SH-SY5Y (cell line): ENCODE results near the gene DOCK3.

ENCODE experiments used
- GATA2 ChIP-seq: IDR thresholded peaks from 2 replicates; pipeline ENCODE4 v1.6.1; 2011; ENCODE audit warnings: mild to moderate bottlenecking, low read depth, low read length
- GATA3 ChIP-seq: IDR thresholded peaks from 2 replicates; pipeline ENCODE4 v1.6.1; 2011; ENCODE audit warnings: low read depth, mild to moderate bottlenecking, low read length, moderate library complexity

DNA sequence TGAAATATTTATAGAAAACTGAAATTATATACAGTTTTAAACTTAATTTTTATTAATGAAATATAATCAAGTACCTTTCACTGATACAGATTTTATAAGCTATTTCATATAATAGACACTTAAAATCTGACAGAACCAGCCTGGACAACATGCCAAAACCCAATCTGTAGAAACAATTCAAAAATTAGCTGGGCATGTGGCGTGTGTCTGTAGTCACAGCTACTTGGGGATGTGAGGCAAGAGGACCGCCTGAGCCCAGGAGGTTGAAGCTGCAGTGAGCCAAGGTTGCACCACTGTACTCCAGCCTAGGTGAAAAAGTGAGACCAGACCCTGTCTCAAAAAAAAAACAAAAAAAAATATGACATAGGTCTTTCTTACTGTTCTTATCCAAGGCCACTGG is 472.1 kb downstream of the DOCK3 start:
- no peak for TF ChIP-seq GATA2
- TF ChIP-seq GATA3 = no peak
